B cell (primary cell): ENCODE data around the gene RASGRP2. TPM values are rescaled to one million over a fixed set of nuclear protein-coding genes. Genes with fewer than 3 reads are reported as not detected.

ENCODE experiments used
- ATAC-seq: fragments of 200-7000 bp; cut with Tn5 transposase; one replicate; pipeline ENCODE4 v1.10.0; 2021; ENCODE audit warnings: low read depth, mild to moderate bottlenecking, moderate number of reproducible peaks, moderate library complexity
- CTCF ChIA-PET: fragments of 350-600 bp; sonication (Branson Sonifier 250); formaldehyde crosslinking; loops from one replicate; lab custom pipeline; 2021; ENCODE audit warnings: antibody characterized with exemption, inconsistent platforms; lab: Charles Lee
- POLR2A ChIA-PET: fragments of 350-600 bp; sonication (Branson Sonifier 250); formaldehyde crosslinking; loops from one replicate; lab custom pipeline; 2021; ENCODE audit warnings: antibody characterized with exemption; lab: Charles Lee
- DNase-seq: peaks from one replicate; pipeline ENCODE4 v3.0.0; 2013
- H2AFZ ChIP-seq: 2 replicates; pipeline ENCODE4 v1.6.1; 2012; ENCODE audit warnings: mild to moderate bottlenecking, low read depth, low read length; ENCODE audit not compliant: insufficient read depth, poor library complexity, severe bottlenecking
- H3K27ac ChIP-seq, 2 donors: 1 replicate in 1 of 2; 2 replicates in 1 of 2; pipeline ENCODE4 v1.5.1; 2012 to 2013; ENCODE audit warnings: low read length in 2 of 2, mild to moderate bottlenecking in 2 of 2, moderate library complexity in 1 of 2
- H3K27me3 ChIP-seq, 4 experiments: fragments of 200-600 bp in 1 of 4; sonication (generic) in 1 of 4; replicated peaks in 1 of 4; 1 replicate in 2 of 4; 2 replicates in 2 of 4; pipeline versions ENCODE4 v1.6.1 to v1.7.0; 2013 to 2016; ENCODE audit warnings: low read length in 3 of 4, mild to moderate bottlenecking in 2 of 4, mixed read lengths in 1 of 4, moderate library complexity in 1 of 4; ENCODE audit not compliant: insufficient read depth in 4 of 4, control insufficient read depth in 3 of 4; ENCODE audit errors: control extremely low read depth in 1 of 4
- H3K36me3 ChIP-seq, 2 experiments: replicated peaks in 1 of 2; 1 replicate in 1 of 2; 2 replicates in 1 of 2; pipeline versions ENCODE4 v1.6.1 to v1.7.1; 2013; ENCODE audit warnings: low read length in 1 of 2; ENCODE audit not compliant: insufficient read depth in 2 of 2, control insufficient read depth in 1 of 2; ENCODE audit errors: control extremely low read depth in 1 of 2, extremely low read depth in 1 of 2
- H3K4me1 ChIP-seq, 2 donors: fragments of 200-600 bp in 1 of 2; sonication (generic) in 1 of 2; 1 replicate in 1 of 2; 2 replicates in 1 of 2; pipeline versions ENCODE4 v1.5.1 to v1.6.1; 2013 to 2017; ENCODE audit warnings: low read length in 2 of 2; ENCODE audit not compliant: control insufficient read depth in 2 of 2, insufficient read depth in 2 of 2
- H3K4me2 ChIP-seq: replicated peaks from 2 replicates; pipeline ENCODE3; 2012; ENCODE audit warnings: mild to moderate bottlenecking, low read depth, low read length; ENCODE audit not compliant: poor library complexity, severe bottlenecking
- H3K4me3 ChIP-seq, 5 experiments: fragments of 200-600 bp in 1 of 5; sonication (generic) in 1 of 5; 1 replicate in 3 of 5; 2 replicates in 2 of 5; pipeline versions ENCODE4 v1.5.1 to v1.7.0; 2011 to 2016; ENCODE audit warnings: low read length in 4 of 5, mild to moderate bottlenecking in 4 of 5, low read depth in 2 of 5, control low read depth in 1 of 5, moderate library complexity in 1 of 5; ENCODE audit not compliant: insufficient read depth in 1 of 5; ENCODE audit errors: control extremely low read depth in 1 of 5, extremely low read depth in 1 of 5
- H3K79me2 ChIP-seq: fragments of 200-600 bp; sonication (generic); one replicate; pipeline ENCODE4 v1.6.0; 2016; ENCODE audit warnings: low read length; ENCODE audit not compliant: control insufficient read depth, insufficient read depth
- H3K9ac ChIP-seq: fragments of 200-600 bp; sonication (generic); 2 replicates; pipeline ENCODE4 v1.6.1; 2017; ENCODE audit warnings: mild to moderate bottlenecking, low read length, moderate library complexity
- H3K9me3 ChIP-seq, 3 donors: one replicate each; pipeline versions ENCODE4 v1.6.1 to v1.7.1; 2013; ENCODE audit warnings: low read length in 2 of 3; ENCODE audit not compliant: control insufficient read depth in 2 of 3, insufficient read depth in 1 of 3; ENCODE audit errors: control extremely low read depth in 1 of 3
- H4K20me1 ChIP-seq: 2 replicates; pipeline ENCODE4 v1.6.0; 2012; ENCODE audit warnings: mild to moderate bottlenecking, low read length; ENCODE audit not compliant: insufficient read depth, control insufficient read depth, poor library complexity, severe bottlenecking
- H3K27ac Mint-ChIP-seq: one replicate; pipeline ENCODE4 v1.8.0; 2021; ENCODE audit warnings: mixed read lengths
- H3K27me3 Mint-ChIP-seq: one replicate; pipeline ENCODE4 v1.8.0; 2021; ENCODE audit warnings: mixed read lengths
- H3K4me1 Mint-ChIP-seq: one replicate; pipeline ENCODE4 v1.8.0; 2021; ENCODE audit warnings: mixed read lengths
- H3K4me3 Mint-ChIP-seq: one replicate; pipeline ENCODE4 v1.8.0; 2021; ENCODE audit warnings: mixed read lengths
- H3K9me3 Mint-ChIP-seq: one replicate; pipeline ENCODE4 v1.8.0; 2022; ENCODE audit warnings: mixed read lengths; ENCODE audit not compliant: insufficient read depth
- EZH2 ChIP-seq: IDR thresholded peaks from 2 replicates; pipeline ENCODE4 v1.6.1; 2012; ENCODE audit warnings: borderline replicate concordance, low read depth, mild to moderate bottlenecking, moderate library complexity, low read length; ENCODE audit not compliant: insufficient read depth, poor library complexity, severe bottlenecking
- WGBS: methylation state at CpG from one replicate; pipeline ENCODE4 v1.1.5; 2013; ENCODE audit warnings: missing lambda C conversion rate; ENCODE audit not compliant: insufficient coverage; 5-methylcytosine and 5-hydroxymethylcytosine counted together
- intact Hi-C: fragments of 100-400 bp; cut with micrococcal nuclease; formaldehyde crosslinking; loops from one replicate; pipeline ENCODE4 v1.10.0; 2022
- polyA plus RNA-seq: library from polyadenylated mRNA; depleted of rRNA; stranded (reverse); fragments of >200 nt; gene quantifications from 2 replicates; pipeline ENCODE4 v1.2.3, GENCODE V29; 2012
- total RNA-seq, 2 donors: library from RNA; stranded (reverse); fragments of 120-200 nt in 1 of 2; gene quantifications; 1 replicate in 1 of 2; 2 replicates in 1 of 2; pipeline versions ENCODE4 v1.2.3 to v1.2.4, GENCODE V29; 2013 to 2022
- TF ChIP-seq, protein P1 (sequence below): fragments of 200-600 bp; IDR thresholded peaks from one replicate; pipeline ENCODE4 v1.8.0; 2022; ENCODE audit warnings: antibody characterized with exemption, mild to moderate bottlenecking

RASGRP2 gene
- total and polyA plus RNA-seq, 2 donors (not counting 1 experiment from before 2014, with no cell fraction given), result 628 to 1,139 TPM

DNA sequence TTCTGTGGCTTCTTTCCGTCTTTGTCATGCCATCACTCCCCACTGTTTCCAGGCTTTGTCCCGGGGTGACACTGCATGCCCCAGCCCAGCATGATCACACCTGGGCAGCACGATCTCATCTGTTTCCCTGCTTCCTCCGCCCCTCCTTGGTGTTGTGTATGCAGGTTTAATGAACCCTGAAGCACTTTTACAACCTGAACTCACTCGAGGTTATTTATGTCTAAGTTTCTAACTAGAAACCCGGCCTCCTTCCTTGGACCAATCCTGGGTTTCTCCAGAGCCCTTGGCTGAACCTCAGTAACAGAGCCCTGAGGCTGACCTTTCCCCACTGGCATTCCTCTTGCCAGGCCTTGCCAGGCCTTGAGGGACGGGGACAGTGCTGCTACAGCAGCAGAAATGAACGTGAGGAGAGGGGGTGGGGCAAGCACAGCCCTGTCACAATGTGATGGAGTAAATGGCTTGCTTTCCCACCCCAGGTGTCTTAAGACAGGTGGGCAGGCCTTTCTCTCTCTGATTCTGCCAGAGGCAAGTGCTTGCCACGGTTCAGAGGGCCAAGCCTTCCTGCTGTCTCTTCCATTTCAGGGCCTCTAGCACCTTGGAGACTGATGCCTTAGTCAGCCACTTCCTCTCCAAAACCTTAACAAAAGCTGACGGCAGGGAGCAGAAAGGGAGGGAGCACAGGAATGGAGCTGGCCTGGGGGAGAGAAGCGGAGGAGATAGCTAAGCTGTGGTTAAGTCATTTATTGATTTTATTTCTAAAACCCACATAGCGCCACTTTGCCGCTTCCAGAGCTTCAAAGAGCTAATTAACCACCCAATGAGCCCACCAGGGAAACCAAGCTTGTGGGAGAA, 19.0 kb upstream of the RASGRP2 start:
- DNase-seq (peak; percentile 68), ATAC-seq (peak; percentile 23)
- POLR2A ChIA-PET, result interaction anchor here (2.2 to 8.8 kb wide), 4 partner anchors 9 to 17 kb away, joined by 11 to 175 read pairs (median 32); partner anchors contain the start of genes RASGRP2 and SF1
- CTCF ChIA-PET, result interaction anchor here (0.6 to 12.2 kb wide), 7 partner anchors 9 to 251 kb away, joined by 4 to 280 read pairs (median 11); partner anchors contain the start of genes ARL2, RASGRP2 and SF1
- H3K4me3 ChIP-seq, result peak overlapping the region in 3 of 5 experiments; percentile 5 to 8 (median 8)
- H3K4me2 ChIP-seq, result peak overlapping the region; percentile 66
- H3K9ac ChIP-seq, result peak overlapping the region; percentile 5
- peaks cover 3 to 63% of the 10 kb centered on the region in 2 experiments for H3K36me3 ChIP-seq
- H2AFZ ChIP-seq, result no peak overlapping the region
- peaks cover 70 to 96% of the 10 kb centered on the region in 2 donors for H3K4me1 ChIP-seq
- H3K27me3 ChIP-seq, result no peaks in the 10 kb centered on the region
- 15% methylated on average over 8 of the region's 13 CpGs for WGBS
- Mint-ChIP-seq H3K27me3 (no peaks in the 10 kb centered on the region), H3K4me3 (peak overlapping the region; percentile 53), H3K4me1 (peaks cover 81% of the 10 kb centered on the region), H3K27ac (peak overlapping the region; percentile 88), H3K9me3 (no peaks in the 10 kb centered on the region)
- H3K79me2 ChIP-seq, result peaks cover 52% of the 10 kb centered on the region
- intact Hi-C loops, result loop anchor here (1.0 to 2.0 kb wide), 2 partner anchors 14 to 20 kb away; no protein-coding TSS in a partner anchor
- H3K27ac ChIP-seq, result peak overlapping the region; percentile 60 to 85
- H3K9me3 ChIP-seq, result no peaks in the 10 kb centered on the region
- TF ChIP-seq EZH2, result no peak
- TF ChIP-seq, protein P1, sequence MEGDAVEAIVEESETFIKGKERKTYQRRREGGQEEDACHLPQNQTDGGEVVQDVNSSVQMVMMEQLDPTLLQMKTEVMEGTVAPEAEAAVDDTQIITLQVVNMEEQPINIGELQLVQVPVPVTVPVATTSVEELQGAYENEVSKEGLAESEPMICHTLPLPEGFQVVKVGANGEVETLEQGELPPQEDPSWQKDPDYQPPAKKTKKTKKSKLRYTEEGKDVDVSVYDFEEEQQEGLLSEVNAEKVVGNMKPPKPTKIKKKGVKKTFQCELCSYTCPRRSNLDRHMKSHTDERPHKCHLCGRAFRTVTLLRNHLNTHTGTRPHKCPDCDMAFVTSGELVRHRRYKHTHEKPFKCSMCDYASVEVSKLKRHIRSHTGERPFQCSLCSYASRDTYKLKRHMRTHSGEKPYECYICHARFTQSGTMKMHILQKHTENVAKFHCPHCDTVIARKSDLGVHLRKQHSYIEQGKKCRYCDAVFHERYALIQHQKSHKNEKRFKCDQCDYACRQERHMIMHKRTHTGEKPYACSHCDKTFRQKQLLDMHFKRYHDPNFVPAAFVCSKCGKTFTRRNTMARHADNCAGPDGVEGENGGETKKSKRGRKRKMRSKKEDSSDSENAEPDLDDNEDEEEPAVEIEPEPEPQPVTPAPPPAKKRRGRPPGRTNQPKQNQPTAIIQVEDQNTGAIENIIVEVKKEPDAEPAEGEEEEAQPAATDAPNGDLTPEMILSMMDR, result no peak
- H4K20me1 ChIP-seq, result peaks cover 36% of the 10 kb centered on the region
